HCT116 (cell line): Measurements from ENCODE around the gene ZNF490. TPM values are rescaled to one million over a fixed set of nuclear protein-coding genes. Genes with fewer than 3 reads are reported as not detected.
"Not testable (repeated sequence)": the region's sequence is repeated elsewhere in the genome, so short reads cannot be mapped to it uniquely, and the experiment has no call there.

ENCODE experiments used
- ATAC-seq: fragments of 200-7000 bp; cut with Tn5 transposase; 2 replicates; pipeline ENCODE4 v1.9.1; 2020; ENCODE audit warnings: mild to moderate bottlenecking, moderate library complexity
- BruUV-seq: library from RNA; stranded (reverse); fragments of 400-500 nt; replicated peaks from 2 replicates; lab custom pipeline; 2021; lab: Mats Ljungman, UMichigan
- CTCF ChIA-PET: fragments of 300-600 bp; sonication (Branson Sonifier 250); formaldehyde crosslinking; loops from one replicate; lab custom pipeline; 2021; ENCODE audit warnings: antibody characterized with exemption; lab: Charles Lee
- POLR2A ChIA-PET: fragments of 300-600, 350-600 bp; sonication (Branson Sonifier 250); formaldehyde crosslinking; loops from one replicate; lab custom pipeline; 2021; ENCODE audit warnings: antibody characterized with exemption; lab: Charles Lee
- RAD21 ChIA-PET, 2 experiments: fragments of 300-600 bp; sonication (Branson Sonifier 250); formaldehyde crosslinking; loops; one replicate each; lab custom pipeline; 2023; ENCODE audit warnings: low total read pairs in 2 of 2; ENCODE audit not compliant: uncharacterized antibody in 2 of 2, unreplicated experiment in 2 of 2, low non-redundant PET in 1 of 2; lab: Charles Lee
- DNase-seq: peaks from one replicate; pipeline ENCODE4 v3.0.0-alpha.2; 2010; ENCODE audit warnings: low read depth, low spot score
- H2AFZ ChIP-seq: fragments of 200-600 bp; shearing (Covaris generic), sonication (generic); 2 replicates; pipeline ENCODE4 v1.6.1; 2017; ENCODE audit warnings: low read depth, mixed run types, mixed read lengths, antibody characterized with exemption, low read length; ENCODE audit not compliant: poor library complexity, severe bottlenecking
- H3K27ac ChIP-seq: 2 replicates; pipeline ENCODE4 v1.5.1; 2012; ENCODE audit warnings: low read depth, low read length
- H3K27me3 ChIP-seq: fragments of 200-600 bp; sonication (generic); 2 replicates; pipeline ENCODE4 v1.6.1; 2016; ENCODE audit warnings: mixed run types, low read length, mixed read lengths; ENCODE audit not compliant: insufficient read depth
- H3K36me3 ChIP-seq, 2 experiments: fragments of 200-500 bp in 1 of 2; fragments of 200-600 bp in 1 of 2; sonication (Bioruptor generic) in 1 of 2; sonication (generic) in 1 of 2; 2 replicates each; pipeline versions ENCODE4 v1.5.1 to v1.6.1; 2014 to 2016; ENCODE audit warnings: low read length in 2 of 2, inconsistent platforms in 1 of 2, mixed read lengths in 1 of 2, mixed run types in 1 of 2; ENCODE audit not compliant: insufficient read depth in 2 of 2, control insufficient read depth in 1 of 2
- H3K4me1 ChIP-seq, 2 experiments: fragments of 200-600 bp in 1 of 2; sonication (generic) in 1 of 2; 2 replicates each; pipeline versions ENCODE4 v1.5.1 to v1.6.1; 2012 to 2017; ENCODE audit warnings: low read length in 2 of 2, inconsistent platforms in 1 of 2, mild to moderate bottlenecking in 1 of 2, mixed read lengths in 1 of 2, mixed run types in 1 of 2, moderate library complexity in 1 of 2; ENCODE audit not compliant: insufficient read depth in 2 of 2, control insufficient read depth in 1 of 2
- H3K4me2 ChIP-seq: fragments of 200-600 bp; sonication (generic); 2 replicates; pipeline ENCODE4 v1.6.1; 2017; ENCODE audit warnings: mixed run types, low read length, mixed read lengths
- H3K4me3 ChIP-seq, 2 experiments: fragments of 200-600 bp in 1 of 2; sonication (generic) in 1 of 2; replicated peaks in 1 of 2; 2 replicates each; pipeline ENCODE4 v1.5.1; 2011 to 2016; ENCODE audit warnings: low read length in 2 of 2, control low read depth in 1 of 2, low read depth in 1 of 2, mild to moderate bottlenecking in 1 of 2, mixed read lengths in 1 of 2, mixed run types in 1 of 2
- H3K79me2 ChIP-seq: fragments of 200-600 bp; sonication (generic); 2 replicates; pipeline ENCODE4 v1.6.1; 2017; ENCODE audit warnings: mild to moderate bottlenecking, mixed run types, low read length, moderate library complexity, mixed read lengths; ENCODE audit not compliant: insufficient read depth
- H3K9ac ChIP-seq: fragments of 200-600 bp; sonication (generic); 2 replicates; pipeline ENCODE4 v1.6.1; 2016; ENCODE audit warnings: low read length, mixed read lengths
- H3K9me2 ChIP-seq: fragments of 200-600 bp; sonication (generic), shearing (Covaris generic); 2 replicates; pipeline ENCODE4 v1.6.1; 2017; ENCODE audit warnings: mixed run types, mild to moderate bottlenecking, moderate library complexity; ENCODE audit not compliant: insufficient read depth
- H3K9me3 ChIP-seq, 2 experiments: fragments of 200-500 bp in 1 of 2; fragments of 200-600 bp in 1 of 2; sonication (Bioruptor generic) in 1 of 2; sonication (generic) in 1 of 2; 2 replicates each; pipeline ENCODE4 v1.6.1; 2014 to 2017; ENCODE audit warnings: low read length in 2 of 2, mixed read lengths in 2 of 2, inconsistent platforms in 1 of 2, low read depth in 1 of 2, mild to moderate bottlenecking in 1 of 2, mixed run types in 1 of 2, moderate library complexity in 1 of 2; ENCODE audit not compliant: control insufficient read depth in 1 of 2, insufficient read depth in 1 of 2
- H4K20me1 ChIP-seq: fragments of 200-600 bp; sonication (generic), shearing (Covaris generic); 2 replicates; pipeline ENCODE4 v1.6.1; 2017; ENCODE audit warnings: mixed run types, mild to moderate bottlenecking, moderate library complexity; ENCODE audit not compliant: insufficient read depth
- CBX3 ChIP-seq: IDR thresholded peaks from 2 replicates; pipeline ENCODE4 v1.6.1; 2012; ENCODE audit warnings: low read depth
- EGR1 ChIP-seq: IDR thresholded peaks from 2 replicates; pipeline ENCODE4 v1.6.1; 2012; ENCODE audit warnings: low read depth
- ELF1 ChIP-seq: IDR thresholded peaks from 2 replicates; pipeline ENCODE4 v1.6.1; 2012; ENCODE audit warnings: low read depth, borderline replicate concordance
- FOSL1 ChIP-seq: IDR thresholded peaks from 2 replicates; pipeline ENCODE4 v1.6.1; 2012; ENCODE audit warnings: low read depth
- JUND ChIP-seq: IDR thresholded peaks from 2 replicates; pipeline ENCODE4 v1.6.1; 2012
- POLR2A ChIP-seq: IDR thresholded peaks from 2 replicates; pipeline ENCODE4 v1.7.0; 2011; ENCODE audit warnings: borderline replicate concordance; ENCODE audit not compliant: insufficient read depth, insufficient read length; ENCODE audit errors: extremely low read depth
- POLR2AphosphoS5 ChIP-seq: IDR thresholded peaks from 2 replicates; pipeline ENCODE4 v1.6.1; 2011; ENCODE audit warnings: mild to moderate bottlenecking, low read depth, low read length, moderate library complexity
- REST ChIP-seq: IDR thresholded peaks from 2 replicates; pipeline ENCODE4 v1.6.1; 2012; ENCODE audit warnings: low read depth
- ZBTB33 ChIP-seq: IDR thresholded peaks from 2 replicates; pipeline ENCODE4 v1.6.1; 2011; ENCODE audit warnings: mild to moderate bottlenecking, low read length, moderate library complexity; ENCODE audit not compliant: insufficient replicate concordance; ENCODE audit errors: extremely low read depth
- ZNF274 ChIP-seq: fragments of 200-500 bp; sonication (Bioruptor generic); IDR thresholded peaks from 2 replicates; pipeline ENCODE4 v1.6.1; 2014; ENCODE audit warnings: mild to moderate bottlenecking, low read depth, low read length, inconsistent platforms
- intact Hi-C: fragments of 100-400 bp; cut with micrococcal nuclease; formaldehyde crosslinking; loops from 2 replicates; pipeline ENCODE4 v1.10.0; 2022
- total RNA-seq: library from RNA; stranded (reverse); gene quantifications from one replicate; pipeline ENCODE4 v1.2.1, GENCODE V29; 2021; ENCODE audit not compliant: unreplicated experiment

ZNF490 gene
- total RNA-seq, 1 experiment from 2014 or later = 5.8 TPM

GRCh38 chr19:12567951-12568350, 42.7 kb downstream of the ZNF490 start:
- no peak for TF ChIP-seq ELF1
- no peak for TF ChIP-seq CBX3
- no peak for TF ChIP-seq JUND
- no peak for TF ChIP-seq EGR1
- TF ChIP-seq POLR2AphosphoS5 = no peak
- TF ChIP-seq REST = no peak
- TF ChIP-seq ZBTB33 = no peak
- no peak for TF ChIP-seq POLR2A
- TF ChIP-seq FOSL1 = no peak
- TF ChIP-seq ZNF274 = no peak
- Histone ChIP-seq H3K4me3 (no peak overlapping the region), H3K9me3 (no peaks in the 10 kb centered on the region), H3K27me3 (no peaks in the 10 kb centered on the region), H3K4me2 (no peak overlapping the region), H3K9ac (no peak overlapping the region), H3K27ac (no peak overlapping the region), H4K20me1 (no peaks in the 10 kb centered on the region), H3K36me3 (no peaks in the 10 kb centered on the region), H3K9me2 (no peaks in the 10 kb centered on the region), H3K79me2 (no peaks in the 10 kb centered on the region), H2AFZ (no peak overlapping the region), H3K4me1 (peaks cover 0 to 5% of the 10 kb centered on the region in 2 experiments; a peak in 1 of 4 replicates)
- BruUV-seq = no TSS peak
- ChIA-PET POLR2A (no interaction called here), RAD21 (interaction anchor here in 1 of 2 experiments (0.7 kb wide), 1 partner anchor 99 kb away, joined by 4 read pairs; the partner anchor contains the start of genes MAN2B1 and WDR83), CTCF (no interaction called here)
- DNase-seq (no peak), ATAC-seq (no peak)
- intact Hi-C loops = no loop called here

- RAD21 ChIA-PET, BruUV-seq, ATAC-seq, H3K4me1 ChIP-seq, H3K9me3 ChIP-seq, H3K9ac ChIP-seq, H4K20me1 ChIP-seq, CTCF ChIA-PET, H3K9me2 ChIP-seq, intact Hi-C loops, H3K4me3 ChIP-seq, H3K4me2 ChIP-seq, H3K27ac ChIP-seq, H3K36me3 ChIP-seq, H3K79me2 ChIP-seq, H3K27me3 ChIP-seq, DNase-seq, H2AFZ ChIP-seq, POLR2A ChIA-PET: not testable (repeated sequence)
Measured at GRCh38 chr19:12566380-12566779, 44.2 kb downstream of the ZNF490 start.
